Measurements from ENCODE around the gene CCDC7. TPM values are rescaled to one million over a fixed set of nuclear protein-coding genes. Genes with fewer than 3 reads are reported as not detected.
"Not testable (repeated sequence)": the region's sequence is repeated elsewhere in the genome, so short reads cannot be mapped to it uniquely, and the experiment has no call there.

The CCDC7 gene
- total RNA-seq, 1 donor from 2014 or later: 236 TPM

DNA sequence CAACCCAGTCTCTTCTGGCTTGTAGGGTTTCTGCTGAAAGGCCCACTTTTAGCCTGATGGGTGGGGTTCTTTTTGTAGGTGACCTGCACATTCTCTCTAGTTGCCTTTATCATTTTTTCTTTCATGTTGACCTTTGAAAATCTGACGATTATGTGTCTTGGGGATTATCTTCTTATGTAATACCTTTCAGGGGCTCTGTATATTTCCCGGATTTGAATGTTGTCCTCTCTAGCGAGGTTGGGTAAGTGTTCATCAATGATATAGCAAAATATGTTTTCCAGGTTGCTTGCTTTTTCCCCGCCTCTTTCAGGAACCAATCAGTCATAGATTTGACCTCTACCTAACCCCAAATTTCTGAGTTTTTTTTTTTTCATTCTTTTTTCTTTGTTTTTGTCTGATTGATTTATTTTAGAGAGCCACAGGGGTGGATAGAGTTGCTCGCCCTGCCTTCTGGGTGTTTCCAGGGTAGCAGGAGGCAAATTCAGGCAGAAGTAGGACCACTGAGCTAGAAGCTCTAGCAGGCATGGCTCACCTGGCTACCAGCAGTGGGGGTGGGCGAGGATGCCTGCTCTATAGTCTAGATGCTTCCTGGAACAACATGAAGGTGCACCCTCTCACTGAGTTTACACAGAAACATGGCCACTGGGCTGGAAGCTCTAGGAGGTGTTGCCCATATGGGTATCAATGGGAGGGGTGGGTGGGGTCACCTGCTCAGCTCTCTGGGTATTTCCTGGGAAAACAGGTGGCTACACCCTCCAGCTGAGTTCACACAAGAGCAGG is 94.9 kb downstream of the CCDC7 start:
- DNase-seq (ENCODE audit: low spot score in 2 of 2) (no peak), FAIRE-seq (no peak)

DNA sequence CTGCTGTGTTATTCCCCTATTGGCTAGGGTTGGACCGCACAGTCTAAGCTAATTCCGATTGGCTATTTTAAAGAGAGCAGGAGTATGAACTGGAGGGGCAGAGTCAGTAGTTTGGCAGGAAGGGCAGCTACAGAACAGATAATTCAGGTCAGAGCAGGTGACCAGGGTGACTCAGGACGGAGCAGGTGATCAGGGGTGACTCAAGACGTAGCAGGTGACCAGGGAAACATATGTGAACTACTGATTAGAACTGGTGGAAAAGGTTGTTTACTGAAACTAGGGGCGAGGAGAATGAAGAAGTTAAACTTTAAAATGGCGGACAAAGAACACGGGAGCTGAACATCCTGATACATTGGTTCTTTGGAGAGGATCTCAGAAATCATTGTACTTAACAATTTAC is 102.3 kb downstream of the CCDC7 start:
- no peak for FAIRE-seq

GRCh38 chr10:32556783-32557395 is 110.9 kb downstream of the CCDC7 start:
- no peak for FAIRE-seq
- DNase-seq (ENCODE audit: low spot score in 2 of 2): no peak

More for the DNA sequence above, 102.3 kb downstream of the CCDC7 start:
- DNase-seq (ENCODE audit: low spot score in 2 of 2): no peak

- not testable (repeated sequence) for FAIRE-seq; DNase-seq (ENCODE audit: low spot score in 2 of 2)
These were observed 116.8 kb downstream of the CCDC7 start for GRCh38 chr10:32562695-32563094.

DNA sequence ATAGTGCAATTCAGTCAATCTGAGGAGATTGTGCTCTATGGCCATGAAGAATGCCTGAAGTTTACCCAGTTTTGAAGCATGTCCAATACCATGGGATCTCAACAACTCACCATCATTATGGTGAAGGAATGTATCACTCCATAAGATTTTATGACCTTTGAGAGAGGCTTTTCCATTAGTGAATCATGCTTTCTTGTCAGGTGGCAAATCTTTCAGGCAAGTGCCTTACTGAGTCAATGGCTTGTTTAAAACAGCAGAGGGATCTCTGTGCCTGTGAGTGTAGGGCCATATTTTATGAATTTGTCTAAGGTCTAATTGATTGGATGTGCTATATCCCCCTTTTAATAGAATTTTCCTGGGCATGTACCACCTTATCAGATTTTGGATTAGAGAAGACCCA is 131.5 kb downstream of the CCDC7 start:
- FAIRE-seq (no peak), DNase-seq (ENCODE audit: low spot score in 2 of 2) (no peak)

GRCh38 chr10:32582946-32583345 is 137.0 kb downstream of the CCDC7 start:
- no peak for FAIRE-seq
- DNase-seq (ENCODE audit: low spot score in 2 of 2): no peak

- FAIRE-seq: not testable (repeated sequence)
These were observed 152.1 kb downstream of the CCDC7 start for GRCh38 chr10:32598022-32598421.

DNA sequence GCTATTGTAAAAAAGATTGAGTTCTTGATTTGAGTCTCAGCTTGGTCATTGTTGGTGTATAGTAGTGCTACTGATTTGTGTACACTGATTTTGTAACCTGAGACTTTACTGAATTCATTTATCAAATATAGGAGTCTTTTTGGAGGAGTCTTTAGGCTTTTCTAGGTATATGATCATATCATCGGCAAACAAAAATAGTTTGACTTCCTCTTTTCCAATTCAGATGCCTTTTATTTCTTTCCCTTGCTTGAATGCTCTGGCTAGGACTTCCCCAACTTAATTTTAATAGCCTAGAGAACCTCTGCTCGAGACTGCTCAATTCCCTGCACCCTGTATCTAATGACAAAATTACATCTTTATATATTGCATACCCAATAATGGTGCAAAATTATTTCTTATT is 154.4 kb downstream of the CCDC7 start:
- FAIRE-seq (no peak), DNase-seq (ENCODE audit: low spot score in 2 of 2) (no peak)

More at GRCh38 chr10:32598022-32598421, 152.1 kb downstream of the CCDC7 start:
- DNase-seq (ENCODE audit: low spot score in 2 of 2): not testable (repeated sequence)

- not testable (repeated sequence) for DNase-seq (ENCODE audit: low spot score in 2 of 2); FAIRE-seq
These were observed 155.6 kb downstream of the CCDC7 start for GRCh38 chr10:32601562-32601961.

- DNase-seq (ENCODE audit: low spot score in 2 of 2) (no peak), FAIRE-seq (no peak)
These were observed 159.8 kb downstream of the CCDC7 start for GRCh38 chr10:32605787-32606186.

GRCh38 chr10:32610543-32610942 is 164.6 kb downstream of the CCDC7 start:
- DNase-seq (ENCODE audit: low spot score in 2 of 2); FAIRE-seq: not testable (repeated sequence)

GRCh38 chr10:32616438-32616837 is 170.5 kb downstream of the CCDC7 start:
- DNase-seq (ENCODE audit: low spot score in 2 of 2) (no peak), FAIRE-seq (no peak)

GRCh38 chr10:32618482-32618881 is 172.5 kb downstream of the CCDC7 start:
- DNase-seq (ENCODE audit: low spot score in 2 of 2): no peak
- no peak for FAIRE-seq

DNA sequence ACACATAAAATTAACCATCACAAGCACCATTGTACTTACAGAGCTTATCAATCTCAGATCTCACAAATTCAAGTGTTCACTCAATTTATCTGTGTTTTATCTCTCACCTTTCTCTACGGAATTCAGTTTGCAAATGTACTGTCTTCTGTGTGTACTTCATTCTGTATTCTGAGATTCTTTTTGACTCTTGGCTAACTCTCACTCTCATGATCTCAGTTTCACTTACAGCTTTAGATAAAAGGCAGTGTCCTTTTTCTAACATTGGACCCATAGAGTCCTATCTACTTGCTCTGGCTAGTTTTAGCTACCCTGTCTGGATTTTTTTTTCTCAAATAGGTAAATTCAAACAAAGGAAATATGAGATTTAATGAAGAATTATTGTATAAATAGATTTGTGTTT is 176.0 kb downstream of the CCDC7 start:
- DNase-seq (ENCODE audit: low spot score in 2 of 2) (no peak), FAIRE-seq (no peak)

GRCh38 chr10:32622409-32622808 is 176.5 kb downstream of the CCDC7 start:
- FAIRE-seq: no peak
- no peak for DNase-seq (ENCODE audit: low spot score in 2 of 2)

DNA sequence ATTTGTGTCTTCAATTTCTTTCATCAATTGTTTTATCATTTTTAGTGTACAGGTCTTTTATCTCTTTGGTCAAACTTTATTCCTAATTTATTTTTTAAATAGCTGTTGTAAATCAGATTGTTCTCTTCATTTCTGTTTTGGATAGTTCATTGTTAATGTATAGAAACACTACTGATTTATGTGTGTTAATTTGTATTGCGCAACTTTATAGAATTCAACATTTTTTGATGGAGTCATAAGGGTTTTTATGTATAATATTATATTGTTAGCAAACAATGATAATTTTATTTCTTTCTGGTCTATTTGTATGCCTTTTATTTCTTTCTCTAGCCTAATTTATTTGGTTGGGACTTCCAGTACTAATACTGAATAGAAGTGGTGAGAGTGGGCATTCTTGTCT is 181.2 kb downstream of the CCDC7 start:
- FAIRE-seq (peak; percentile 55), DNase-seq (ENCODE audit: low spot score in 2 of 2) (no peak)

DNA sequence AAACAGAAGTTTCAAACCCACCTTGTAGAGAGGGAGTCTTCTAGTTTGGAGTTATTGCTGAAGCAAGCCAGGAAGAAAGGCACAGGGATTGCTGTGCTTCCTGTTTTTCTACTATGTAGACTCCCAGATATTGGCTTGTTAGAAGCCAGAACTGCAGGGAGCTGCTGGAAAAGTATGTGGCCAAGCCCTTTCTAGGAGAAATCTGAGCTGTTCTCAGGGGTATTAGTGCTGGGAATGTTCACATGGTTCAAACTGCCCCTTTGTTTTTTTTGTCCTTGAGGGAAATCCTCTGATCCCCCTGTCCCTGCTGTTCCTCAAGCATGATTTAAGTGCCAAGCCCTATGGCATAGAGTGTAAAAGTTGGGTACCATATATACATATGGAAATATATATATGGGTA is 184.0 kb downstream of the CCDC7 start:
- no peak for FAIRE-seq
- no peak for DNase-seq (ENCODE audit: low spot score in 2 of 2)

DNA sequence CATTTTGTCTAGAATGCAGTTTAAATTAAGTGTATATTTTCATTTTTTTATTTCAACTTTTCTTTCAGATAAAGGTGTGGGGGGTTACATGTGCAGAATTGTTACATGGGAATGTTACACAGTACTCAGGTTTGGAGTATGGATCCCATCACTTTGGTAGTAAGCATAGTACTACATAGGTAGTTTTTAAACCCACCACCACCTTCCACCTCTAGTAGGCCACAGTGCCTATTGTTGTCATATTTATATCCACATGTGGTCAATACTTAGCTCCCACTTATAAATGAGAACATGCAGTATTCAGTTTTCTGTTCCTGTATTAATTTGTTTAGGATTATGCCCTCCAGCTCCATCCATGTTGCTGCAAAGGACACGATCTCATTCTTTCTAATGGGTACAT is 200.6 kb downstream of the CCDC7 start:
- DNase-seq (ENCODE audit: low spot score in 2 of 2): no peak
- FAIRE-seq: no peak

GRCh38 chr10:32650246-32650655 is 204.3 kb downstream of the CCDC7 start:
- no peak for FAIRE-seq
- no peak for DNase-seq (ENCODE audit: low spot score in 2 of 2)

GRCh38 chr10:32657430-32657829 is 211.5 kb downstream of the CCDC7 start:
- DNase-seq (ENCODE audit: low spot score in 2 of 2); FAIRE-seq: not testable (repeated sequence)

GRCh38 chr10:32661346-32661745 is 215.4 kb downstream of the CCDC7 start:
- no peak for DNase-seq (ENCODE audit: low spot score in 2 of 2)
- FAIRE-seq: no peak
